Liver (tissue), 9 donors: Measurements from ENCODE around the gene SPIRE2. TPM values are rescaled to one million over a fixed set of nuclear protein-coding genes. Genes with fewer than 3 reads are reported as not detected.
A peak's percentile ranks its signal among the peaks of the same experiment; 100 is the strongest.

Experiments used
- DNase-seq: peaks from one replicate; pipeline ENCODE4 v3.0.0-alpha.2; 2017; ENCODE audit warnings: low spot score
- H3K27ac ChIP-seq, 2 donors: one replicate each; pipeline ENCODE4 v1.7.0; 2013; ENCODE audit warnings: inconsistent platforms in 2 of 2, low read length in 2 of 2, control low read depth in 1 of 2, low read depth in 1 of 2, mild to moderate bottlenecking in 1 of 2
- H3K27me3 ChIP-seq, 4 donors: one replicate each; pipeline versions ENCODE4 v1.6.1 to v1.7.0; 2013; ENCODE audit warnings: low read length in 3 of 4, inconsistent platforms in 1 of 4, mild to moderate bottlenecking in 1 of 4, moderate library complexity in 1 of 4; ENCODE audit not compliant: control insufficient read depth in 4 of 4, insufficient read depth in 4 of 4
- H3K36me3 ChIP-seq, 4 donors: one replicate each; pipeline versions ENCODE4 v1.6.1 to v1.7.0; 2013; ENCODE audit warnings: low read length in 3 of 4, mild to moderate bottlenecking in 3 of 4, low read depth in 1 of 4, moderate library complexity in 1 of 4; ENCODE audit not compliant: control insufficient read depth in 4 of 4, insufficient read depth in 3 of 4
- H3K4me1 ChIP-seq, 4 donors: one replicate each; pipeline versions ENCODE4 v1.6.1 to v1.7.0; 2013; ENCODE audit warnings: low read length in 3 of 4, mild to moderate bottlenecking in 3 of 4, moderate library complexity in 1 of 4; ENCODE audit not compliant: control insufficient read depth in 4 of 4, insufficient read depth in 4 of 4
- H3K4me3 ChIP-seq, 3 donors: one replicate each; pipeline versions ENCODE4 v1.6.1 to v1.7.0; 2013; ENCODE audit warnings: low read length in 3 of 3, control low read depth in 1 of 3, low read depth in 1 of 3, mild to moderate bottlenecking in 1 of 3
- H3K9ac ChIP-seq, 2 donors: one replicate each; pipeline ENCODE4 v1.7.0; 2013; ENCODE audit warnings: low read length in 2 of 2, mild to moderate bottlenecking in 2 of 2, moderate library complexity in 2 of 2, control low read depth in 1 of 2, low read depth in 1 of 2
- H3K9me3 ChIP-seq, 4 donors: one replicate each; pipeline versions ENCODE4 v1.6.1 to v1.7.0; 2013; ENCODE audit warnings: low read length in 3 of 4; ENCODE audit not compliant: control insufficient read depth in 4 of 4
- ATF3 ChIP-seq: IDR thresholded peaks from 2 replicates; pipeline ENCODE4 v1.6.1; 2016; ENCODE audit warnings: antibody characterized with exemption
- EGR1 ChIP-seq, 2 donors: IDR thresholded peaks; 2 replicates each; pipeline ENCODE4 v1.6.1; 2016 to 2018; ENCODE audit warnings: antibody characterized with exemption in 2 of 2, low read depth in 2 of 2
- FOXA1 ChIP-seq: IDR thresholded peaks from 2 replicates; pipeline ENCODE4 v1.6.1; 2016; ENCODE audit warnings: antibody characterized with exemption
- FOXA2 ChIP-seq: IDR thresholded peaks from 2 replicates; pipeline ENCODE4 v1.6.1; 2016; ENCODE audit warnings: antibody characterized with exemption
- GABPA ChIP-seq, 2 donors: IDR thresholded peaks in 1 of 2; conservative IDR thresholded peaks in 1 of 2; 2 replicates each; pipeline ENCODE4 v1.6.1; 2016; ENCODE audit warnings: antibody characterized with exemption in 2 of 2, mild to moderate bottlenecking in 1 of 2, moderate library complexity in 1 of 2
- HNF4A ChIP-seq, 2 donors: conservative IDR thresholded peaks; 2 replicates each; pipeline ENCODE4 v1.6.1; 2016; ENCODE audit warnings: antibody characterized with exemption in 2 of 2, mild to moderate bottlenecking in 2 of 2
- HNF4G ChIP-seq: IDR thresholded peaks from 2 replicates; pipeline ENCODE4 v1.6.1; 2016; ENCODE audit warnings: antibody characterized with exemption
- JUND ChIP-seq, 2 donors: IDR thresholded peaks; 2 replicates each; pipeline ENCODE4 v1.6.1; 2016; ENCODE audit warnings: antibody characterized with exemption in 2 of 2
- MAX ChIP-seq: IDR thresholded peaks from 2 replicates; pipeline ENCODE4 v1.6.1; 2016; ENCODE audit warnings: antibody characterized with exemption
- RAD21 ChIP-seq, 2 donors: IDR thresholded peaks; 2 replicates each; pipeline ENCODE4 v1.6.1; 2016; ENCODE audit warnings: antibody characterized with exemption in 2 of 2, mild to moderate bottlenecking in 2 of 2
- REST ChIP-seq: IDR thresholded peaks from 2 replicates; pipeline ENCODE4 v1.6.1; 2016; ENCODE audit warnings: antibody characterized with exemption, mild to moderate bottlenecking
- RXRA ChIP-seq, 2 donors: IDR thresholded peaks; 2 replicates each; pipeline ENCODE4 v1.6.1; 2017 to 2018; ENCODE audit warnings: antibody characterized with exemption in 2 of 2, mild to moderate bottlenecking in 1 of 2
- SP1 ChIP-seq: IDR thresholded peaks from 2 replicates; pipeline ENCODE4 v1.6.1; 2018; ENCODE audit warnings: antibody characterized with exemption, mild to moderate bottlenecking
- YY1 ChIP-seq: IDR thresholded peaks from 2 replicates; pipeline ENCODE4 v1.6.1; 2016; ENCODE audit warnings: antibody characterized with exemption, mild to moderate bottlenecking
- ZBTB33 ChIP-seq: IDR thresholded peaks from 2 replicates; pipeline ENCODE4 v1.6.1; 2016; ENCODE audit warnings: antibody characterized with exemption
- WGBS: extraction: QIAGEN DNeasy Blood & Tissue Kit; methylation state at CpG from one replicate; pipeline ENCODE4 v1.1.7; 2013; 5-methylcytosine and 5-hydroxymethylcytosine counted together
- polyA plus RNA-seq, 2 donors: library from polyadenylated mRNA; stranded (reverse) in 1 of 2; unstranded in 1 of 2; fragments of 200-250 nt in 1 of 2; fragments of >200 nt in 1 of 2; fragmentation: Nextera tagmentation in 1 of 2; extraction: Ambion mirVana in 1 of 2; gene quantifications; one replicate each; pipeline versions ENCODE4 v1.2.1 to v1.2.3, GENCODE V29; 2013 to 2015
- total RNA-seq, 2 donors: library from RNA; depleted of rRNA; stranded (reverse); fragments of >200 nt; gene quantifications; one replicate each; pipeline ENCODE4 v1.2.3, GENCODE V29; 2014
- donor health status: healthy.
- donor health status: healthy.
- donor health status: healthy.
- donor health status: healthy.
- donor health status: healthy.

SPIRE2 gene
- total and polyA plus RNA-seq, 4 donors: 1.7 to 7.2 (median 2.9) TPM

GRCh38 chr16:89827383-89828198, 684 bp upstream of the SPIRE2 start:
- no peaks in the 10 kb centered on the region for H3K36me3 ChIP-seq
- DNase-seq: peak; percentile 65
- H3K4me1 ChIP-seq: peaks cover 8 to 29% (median 21%) of the 10 kb centered on the region in 4 donors
- H3K27me3 ChIP-seq: no peaks in the 10 kb centered on the region
- peak overlapping the region in 1 of 2 donors; percentile 53 for H3K9ac ChIP-seq
- 6% methylated on average over 43 of the region's 43 CpGs for WGBS
- H3K4me3 ChIP-seq: peak overlapping the region in 2 of 3 donors; percentile 62 to 78
- TF ChIP-seq HNF4G (no peak), GABPA (IDR thresholded peaks at IDR 0.05 in 1 of 2, conservative IDR thresholded peaks at IDR 0.05 in 1 of 2) (no peak), RXRA (IDR thresholded peaks at IDR 0.05) (peak in 1 of 2 donors; percentile 41), JUND (IDR thresholded peaks at IDR 0.05) (no peak), FOXA2 (no peak), ZBTB33 (no peak), HNF4A (conservative IDR thresholded peaks at IDR 0.05) (no peak), YY1 (peak; percentile 75), MAX (no peak), REST (peak; percentile 39), ATF3 (no peak), SP1 (peak; percentile 27), EGR1 (IDR thresholded peaks at IDR 0.05; ENCODE audit: low read depth in 2 of 2) (no peak)
- peak overlapping the region; percentile 6 to 64 for H3K27ac ChIP-seq
- no peaks in the 10 kb centered on the region for H3K9me3 ChIP-seq

GRCh38 chr16:89828870-89829629, 775 bp downstream of the SPIRE2 start:
- H3K9ac ChIP-seq: no peak overlapping the region
- peak overlapping the region in 1 of 2 donors; percentile 16 for H3K27ac ChIP-seq
- no peaks in the 10 kb centered on the region for H3K27me3 ChIP-seq
- H3K36me3 ChIP-seq: no peaks in the 10 kb centered on the region
- WGBS: 15% methylated on average over 26 of the region's 26 CpGs
- peak overlapping the region in 2 of 3 donors; percentile 33 to 78 for H3K4me3 ChIP-seq
- no peak for DNase-seq
- peaks cover 8 to 29% (median 21%) of the 10 kb centered on the region in 4 donors for H3K4me1 ChIP-seq
- H3K9me3 ChIP-seq: no peaks in the 10 kb centered on the region
- no peak for TF ChIP-seq REST
- TF ChIP-seq EGR1 (IDR thresholded peaks at IDR 0.05; ENCODE audit: low read depth in 2 of 2): no peak
- no peak for TF ChIP-seq HNF4A (conservative IDR thresholded peaks at IDR 0.05)
- no peak for TF ChIP-seq ATF3
- TF ChIP-seq SP1: no peak
- no peak for TF ChIP-seq MAX
- no peak for TF ChIP-seq FOXA2
- TF ChIP-seq YY1: no peak
- no peak for TF ChIP-seq FOXA1
- no peak for TF ChIP-seq RAD21 (IDR thresholded peaks at IDR 0.05)
- TF ChIP-seq HNF4G: no peak
- TF ChIP-seq ZBTB33: no peak
